GM10266 (cell line): Measurements from ENCODE around the gene OGFR.

Source experiments
- DNase-seq: peaks from one replicate; pipeline ENCODE4 v3.0.0; 2012; ENCODE audit errors: extremely low spot score
- CTCF ChIP-seq: IDR thresholded peaks from 2 replicates; pipeline ENCODE4 v1.5.1; 2012; ENCODE audit warnings: mild to moderate bottlenecking, low read depth; ENCODE audit not compliant: control insufficient read depth, insufficient read depth; ENCODE audit errors: missing control alignments

Gene OGFR

DNA sequence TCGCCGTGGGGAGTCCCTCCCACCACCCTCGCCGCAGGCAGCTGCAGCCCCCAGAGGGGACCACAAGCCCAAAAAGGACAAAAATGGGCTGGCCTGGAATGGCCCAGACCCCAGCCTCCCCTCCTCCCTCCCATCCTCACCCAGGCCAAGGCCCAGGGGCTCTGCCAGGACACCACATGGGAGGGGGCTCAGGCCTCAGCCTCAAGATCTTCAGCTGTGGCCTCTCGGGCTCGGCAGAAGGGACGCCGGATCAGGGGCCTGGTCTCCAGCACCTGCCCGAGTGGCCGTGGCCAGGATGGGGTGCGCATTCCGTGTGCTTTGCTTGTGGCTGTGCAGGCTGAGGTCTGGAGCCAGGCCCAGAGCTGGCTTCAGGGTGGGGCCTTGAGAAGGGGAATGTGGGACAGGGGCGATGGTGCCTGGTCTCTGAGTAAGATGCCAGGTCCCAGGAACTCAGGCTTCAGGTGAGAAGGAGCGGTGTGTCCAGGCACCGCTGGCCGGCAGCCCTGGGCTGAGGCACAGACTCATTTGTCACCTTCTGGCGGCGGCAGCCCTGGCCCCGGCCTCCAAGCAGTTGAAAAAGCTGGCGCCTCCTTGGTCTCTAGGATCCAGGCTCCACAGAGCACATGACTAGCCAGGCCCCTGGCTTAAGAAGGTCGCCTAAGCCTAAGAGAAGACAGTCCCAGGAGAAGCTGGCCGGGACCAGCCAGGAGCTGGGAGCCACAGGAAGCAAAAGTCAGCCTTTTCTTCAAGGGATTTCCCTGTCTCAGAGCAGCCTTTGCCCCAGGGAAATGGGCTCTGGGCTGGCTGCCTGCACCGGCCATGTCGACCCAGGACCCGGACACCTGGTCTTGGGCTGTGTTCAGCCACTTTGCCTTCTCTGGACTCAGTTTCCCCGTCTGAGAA, 43.5 kb upstream of the OGFR start:
- TF ChIP-seq CTCF: no peak
- DNase-seq: no peak

DNA sequence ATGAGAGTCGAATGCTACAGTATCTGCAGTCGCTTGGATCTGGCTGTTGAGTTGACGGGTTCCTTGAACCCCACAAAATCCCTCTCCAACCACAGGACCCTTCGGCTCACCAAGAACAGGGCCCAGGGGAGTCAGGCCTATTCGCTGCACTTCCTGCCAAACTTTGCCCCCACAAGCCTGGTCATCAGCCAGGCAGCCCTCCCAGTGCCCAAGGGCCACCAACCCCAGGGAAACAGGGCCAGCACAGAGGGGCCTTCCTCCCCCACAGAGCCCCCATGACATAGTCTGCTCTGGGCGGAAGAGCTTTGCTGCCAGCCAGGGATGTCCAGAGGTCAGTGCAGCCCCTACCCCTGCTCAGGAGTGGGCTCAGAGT, 42.9 kb upstream of the OGFR start:
- no peak for TF ChIP-seq CTCF
- DNase-seq: no peak

DNA sequence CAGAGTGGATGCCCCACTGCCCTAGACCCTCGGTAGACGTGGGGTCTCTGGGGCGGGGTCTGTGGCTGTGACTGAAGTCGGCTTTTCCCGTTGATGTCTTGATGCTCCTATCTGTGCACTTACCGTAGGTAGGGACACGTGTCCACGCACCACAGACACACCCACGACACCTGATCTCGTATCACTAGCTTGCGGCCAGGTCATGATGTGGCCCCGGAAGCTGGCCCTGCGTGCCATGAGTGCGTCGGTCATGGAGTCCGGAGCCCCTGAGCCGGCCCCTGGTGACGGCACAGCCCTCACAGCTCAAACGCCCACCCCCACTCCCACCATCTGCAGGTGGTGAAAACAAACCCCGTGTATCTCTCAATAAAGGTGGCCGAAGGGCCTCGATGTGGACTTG, 42.3 kb upstream of the OGFR start:
- TF ChIP-seq CTCF: no peak
- DNase-seq: no peak

- TF ChIP-seq CTCF: no peak
- no peak for DNase-seq
Measured at GRCh38 chr20:62762801-62763368, 41.8 kb upstream of the OGFR start.

- DNase-seq: no peak
- TF ChIP-seq CTCF: no peak
Measured at GRCh38 chr20:62763404-62763803, 41.2 kb upstream of the OGFR start.

DNA sequence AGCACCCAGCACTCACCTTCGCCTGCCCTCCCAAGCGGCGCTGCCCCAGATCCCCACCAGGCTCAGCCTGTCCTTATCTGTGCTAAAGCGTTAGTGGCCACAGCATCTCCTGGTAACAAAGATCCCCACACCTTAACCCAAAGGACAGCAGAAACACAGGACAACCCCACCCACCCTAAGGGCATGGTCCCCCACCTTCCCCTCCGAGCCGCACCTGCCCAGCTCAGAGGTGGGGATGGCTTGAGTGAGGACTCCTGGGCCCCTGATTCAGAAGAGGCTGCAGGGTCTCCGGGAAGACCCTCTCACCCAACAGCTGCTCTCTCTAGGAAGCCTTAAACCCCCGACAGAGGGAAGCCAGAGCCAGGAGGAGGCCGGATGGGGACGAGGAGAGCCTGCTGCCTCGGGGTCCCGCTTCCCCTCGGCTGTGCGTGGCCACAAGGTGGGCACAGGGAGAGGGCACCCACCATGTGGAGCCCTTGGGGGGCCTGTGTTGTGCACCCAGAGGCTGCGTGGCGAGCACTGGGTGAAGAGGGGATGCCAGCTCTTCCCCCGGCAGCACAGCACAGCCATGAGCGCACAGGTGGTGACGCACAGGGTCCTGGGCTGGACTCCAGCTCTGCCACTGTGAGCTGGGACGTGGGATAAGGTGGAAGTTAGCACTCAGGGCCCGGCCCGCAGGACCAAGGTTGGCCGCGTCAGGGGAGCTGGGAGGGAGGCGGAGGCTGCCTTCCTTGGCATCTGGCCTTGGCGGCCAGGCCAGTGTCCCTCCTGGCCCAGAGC, 40.3 kb upstream of the OGFR start:
- DNase-seq: no peak
- no peak for TF ChIP-seq CTCF
